Measurements from ENCODE around the gene TEK.
"Not testable (repeated sequence)": the region's sequence is repeated elsewhere in the genome, so short reads cannot be mapped to it uniquely, and the experiment has no call there.

TEK gene

DNA sequence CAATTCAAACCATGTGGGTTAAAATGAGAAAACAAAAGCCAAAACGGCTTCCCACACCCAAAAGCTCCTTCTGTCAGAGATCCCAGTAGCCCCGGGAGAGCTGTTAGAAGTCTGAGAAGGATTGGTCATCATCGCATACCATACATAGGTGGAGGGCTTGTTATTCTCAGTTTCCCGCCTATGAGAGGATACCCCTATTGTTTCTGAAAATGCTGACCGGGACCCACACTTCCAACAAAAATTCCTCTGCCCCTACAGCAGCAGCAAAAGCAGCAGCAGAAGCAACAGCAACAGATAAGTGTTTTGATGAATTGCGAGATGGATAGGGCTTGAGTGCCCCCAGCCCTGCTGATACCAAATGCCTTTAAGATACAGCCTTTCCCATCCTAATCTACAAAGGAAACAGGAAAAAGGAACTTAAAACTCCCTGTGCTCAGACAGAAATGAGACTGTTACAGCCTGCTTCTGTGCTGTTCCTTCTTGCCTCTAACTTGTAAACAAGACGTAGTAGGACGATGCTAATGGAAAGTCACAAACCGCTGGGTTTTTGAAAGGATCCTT, at the start of gene TEK:
TEK (plus strand) TSS at position 245 of the 561 bp plus-strand sequence. CDS start 366 bp downstream, outside the sequence.
- FAIRE-seq, result no peak

DNA sequence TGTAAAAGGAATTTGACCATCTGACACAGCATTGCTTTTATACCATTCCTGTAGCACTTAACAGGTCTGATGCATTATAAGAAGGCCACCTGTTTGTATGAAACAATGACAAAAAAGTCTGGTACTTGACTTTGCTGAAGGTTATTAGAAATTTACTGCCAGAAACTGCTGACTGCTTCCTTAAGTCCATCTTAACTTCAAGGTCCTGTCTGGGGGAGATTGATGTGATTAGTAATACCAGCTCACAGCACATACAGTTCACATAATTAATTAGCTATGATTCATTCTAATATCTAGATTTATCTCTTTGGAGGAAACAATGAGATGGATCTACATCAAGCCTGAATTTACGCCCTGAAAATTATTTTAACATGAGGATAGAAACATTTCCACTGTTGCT, 49.6 kb upstream of the TEK start:
- FAIRE-seq, result no peak

DNA sequence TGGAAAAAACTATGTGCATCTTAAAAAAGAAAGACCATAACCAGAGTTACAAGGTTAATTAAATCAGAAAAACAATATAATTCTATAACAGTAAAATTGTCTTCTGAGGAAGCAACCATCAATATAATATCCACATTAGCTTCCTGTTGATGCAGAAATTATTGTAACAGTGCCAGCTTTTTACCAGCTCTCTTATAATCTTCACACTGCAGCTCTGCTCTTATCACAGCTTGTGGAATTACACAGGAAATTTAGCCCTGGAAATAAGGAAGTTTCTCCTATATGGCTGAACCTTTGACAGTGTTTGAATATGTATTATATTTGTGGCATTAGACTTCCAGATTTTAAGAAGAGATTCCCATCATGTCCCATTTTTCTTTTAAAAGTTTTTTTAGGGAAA, 49.1 kb upstream of the TEK start:
- FAIRE-seq, result peak; percentile 53

DNA sequence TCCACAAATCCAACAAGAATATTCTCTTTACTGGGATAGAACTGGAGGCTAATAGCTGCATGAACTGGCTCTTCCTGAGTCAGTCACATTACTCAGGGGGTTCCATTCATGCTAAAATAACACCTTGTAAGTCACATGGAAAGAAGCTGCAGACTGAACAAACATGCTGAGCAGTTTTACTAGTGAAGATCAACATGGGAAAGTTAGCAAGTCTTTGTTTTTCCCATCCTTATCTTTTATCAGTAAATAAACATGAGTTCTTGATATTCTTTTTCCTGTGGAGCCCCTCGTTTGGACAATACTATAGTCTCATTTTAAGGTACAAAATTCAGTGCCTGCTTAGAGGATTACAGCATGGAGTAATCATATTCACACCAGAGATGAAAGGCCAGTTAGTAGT, 43.7 kb upstream of the TEK start:
- FAIRE-seq, result no peak

DNA sequence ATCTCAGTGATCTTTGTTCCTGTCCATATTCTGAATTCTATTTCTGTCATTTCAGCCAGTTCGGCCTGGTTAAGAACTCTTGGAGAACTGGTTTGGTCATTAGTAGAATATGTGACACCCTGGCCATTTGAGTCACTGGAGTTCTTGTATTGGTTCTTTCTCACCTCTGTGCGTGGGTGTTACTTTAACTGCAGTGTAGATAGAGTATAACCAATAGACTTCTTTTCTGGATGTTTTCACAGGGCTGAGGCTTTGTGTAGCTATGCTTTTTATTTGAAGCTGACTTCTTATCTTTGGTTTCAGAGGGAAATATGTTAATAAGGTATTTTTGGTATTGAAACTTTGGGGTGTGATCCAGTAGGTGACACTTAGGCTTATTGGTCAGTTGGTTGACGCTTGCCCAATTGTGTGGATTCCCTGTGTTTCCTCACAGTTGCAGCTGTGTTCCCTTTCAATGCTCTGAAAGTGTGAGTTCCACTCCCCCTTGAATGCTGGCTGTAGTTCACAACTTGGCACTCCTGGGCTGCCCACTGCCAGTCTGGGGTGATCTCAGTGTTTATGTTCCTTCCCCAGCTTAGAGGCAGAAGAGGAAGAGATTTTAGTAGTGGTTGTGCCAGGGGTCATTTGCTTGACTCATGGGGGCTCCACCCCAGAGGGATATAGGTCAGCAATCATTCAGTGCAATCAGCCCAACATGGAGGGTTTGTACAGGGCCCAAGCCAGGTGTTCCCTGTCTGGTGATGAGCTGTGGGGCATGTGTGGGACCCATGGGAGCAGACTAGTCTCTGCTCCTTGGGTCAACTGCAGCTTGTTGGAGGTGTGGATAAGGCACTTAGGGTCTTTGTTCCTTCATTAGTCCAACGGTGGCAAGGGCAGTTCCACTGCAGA, 34.9 kb upstream of the TEK start:
- FAIRE-seq, result no peak

DNA sequence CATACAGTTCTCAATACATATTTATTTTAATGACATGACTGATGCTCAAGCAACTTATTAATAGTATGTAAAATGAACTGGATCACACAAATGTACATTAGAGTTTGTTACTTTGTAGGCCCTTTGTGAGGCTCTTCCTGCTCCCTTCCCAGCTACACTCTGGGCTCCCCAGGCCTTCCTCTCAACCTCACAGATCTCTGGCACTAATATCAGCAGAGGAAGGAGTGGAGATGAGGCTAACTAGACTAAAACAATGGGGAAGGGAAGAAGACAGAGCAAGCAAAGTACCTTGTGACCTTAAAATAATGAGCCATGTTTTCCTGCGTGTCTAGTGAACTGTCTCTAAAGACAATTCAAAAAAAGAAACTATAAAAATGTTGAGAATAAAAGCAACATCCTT, 30.3 kb upstream of the TEK start:
- FAIRE-seq, result no peak

DNA sequence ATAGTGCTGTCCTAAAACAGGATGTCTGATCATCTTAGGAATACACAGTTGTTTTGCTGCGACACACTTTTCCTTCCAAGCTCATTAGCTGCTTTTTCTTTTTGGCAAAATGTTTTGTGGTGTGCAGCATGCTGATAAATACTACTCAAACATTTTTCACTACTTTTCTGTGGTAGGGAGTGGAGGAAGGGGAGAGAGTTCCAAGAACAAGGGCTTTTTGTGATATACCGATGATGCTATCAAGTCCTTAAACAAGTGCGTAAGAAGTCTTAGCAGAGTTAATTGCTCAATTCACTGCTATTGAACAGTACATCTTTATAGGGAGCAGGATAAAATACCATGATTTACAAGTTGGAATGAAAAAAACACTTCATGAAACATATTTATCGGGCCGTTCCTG, 23.6 kb upstream of the TEK start:
- no peak for FAIRE-seq

DNA sequence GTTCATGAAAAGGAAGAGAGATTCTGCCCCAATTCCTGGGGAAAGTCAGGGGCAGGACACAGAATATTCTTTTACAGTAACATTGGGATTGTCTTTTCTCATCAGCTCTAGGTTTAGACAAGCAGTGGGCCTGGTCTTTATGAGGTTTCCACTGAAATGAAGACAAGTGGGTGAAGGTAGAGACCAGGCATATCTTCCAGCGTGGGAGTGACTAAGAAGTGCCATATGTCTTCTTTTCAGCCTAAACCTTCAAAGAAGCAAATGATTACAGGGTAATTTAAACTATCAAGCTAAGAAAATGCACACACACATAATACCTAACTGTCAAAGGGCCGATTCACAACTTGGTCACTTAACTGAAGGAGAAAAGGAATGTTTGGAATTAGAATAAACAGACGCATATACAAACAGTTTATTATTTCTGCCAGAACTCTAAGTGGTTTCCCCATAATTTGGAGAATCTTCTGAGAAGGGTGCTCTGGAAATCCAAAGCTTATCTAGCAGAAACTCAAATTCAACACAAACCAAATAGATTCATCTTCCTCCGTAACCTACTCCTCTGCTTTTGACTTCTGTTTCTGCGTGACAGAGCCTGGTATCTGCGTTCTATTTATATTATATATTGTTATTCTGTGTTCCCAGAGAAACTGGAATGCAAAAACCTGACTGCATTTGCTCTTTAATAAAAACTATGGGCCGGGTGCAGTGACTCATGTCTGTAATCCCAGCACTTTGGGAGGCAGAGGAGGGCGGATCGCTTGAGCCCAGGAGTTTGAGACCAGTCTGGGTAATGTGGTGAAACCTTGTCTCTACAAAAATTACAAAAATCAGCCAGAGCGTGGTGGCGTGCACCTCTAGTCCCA, 22.0 kb upstream of the TEK start:
- no peak for FAIRE-seq

DNA sequence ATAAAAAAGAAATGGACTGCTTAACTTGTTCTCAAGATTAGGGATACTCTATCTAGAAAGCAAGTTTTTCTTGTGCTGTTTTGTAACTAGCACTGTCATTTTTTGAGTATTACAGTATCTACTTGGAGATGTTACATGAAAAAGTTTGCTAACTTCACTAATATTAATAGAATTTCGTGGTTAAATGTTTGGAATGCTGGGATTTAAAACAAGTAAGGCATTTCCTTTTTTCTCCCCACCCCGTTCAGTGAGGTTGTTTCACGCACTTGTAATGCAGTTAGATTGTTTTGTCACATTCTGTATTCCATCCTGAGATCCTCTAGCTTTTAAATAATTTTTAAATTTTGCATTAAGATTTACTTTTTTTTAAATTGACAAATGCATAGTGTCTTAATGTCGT, 20.0 kb upstream of the TEK start:
- FAIRE-seq, result peak; percentile 43

DNA sequence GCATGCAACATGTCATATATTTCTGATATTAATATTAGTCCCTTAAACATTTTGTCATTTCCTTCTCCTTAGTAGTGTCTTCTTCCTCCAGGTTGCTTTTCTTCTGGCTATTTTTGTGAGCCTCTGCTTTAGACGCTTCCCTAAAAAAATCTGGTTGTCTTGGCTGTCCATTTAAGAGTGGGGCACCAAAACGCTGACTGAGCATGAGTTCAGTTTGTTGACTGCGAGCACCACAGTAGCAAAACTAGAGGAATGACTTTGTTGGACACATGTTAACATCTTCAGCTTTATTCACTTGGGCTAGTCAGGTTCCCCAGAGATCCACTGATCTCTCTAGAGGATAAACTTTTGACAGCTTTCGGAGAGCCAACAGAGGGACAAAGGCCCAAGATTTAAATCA, 19.3 kb upstream of the TEK start:
- FAIRE-seq, result no peak

DNA sequence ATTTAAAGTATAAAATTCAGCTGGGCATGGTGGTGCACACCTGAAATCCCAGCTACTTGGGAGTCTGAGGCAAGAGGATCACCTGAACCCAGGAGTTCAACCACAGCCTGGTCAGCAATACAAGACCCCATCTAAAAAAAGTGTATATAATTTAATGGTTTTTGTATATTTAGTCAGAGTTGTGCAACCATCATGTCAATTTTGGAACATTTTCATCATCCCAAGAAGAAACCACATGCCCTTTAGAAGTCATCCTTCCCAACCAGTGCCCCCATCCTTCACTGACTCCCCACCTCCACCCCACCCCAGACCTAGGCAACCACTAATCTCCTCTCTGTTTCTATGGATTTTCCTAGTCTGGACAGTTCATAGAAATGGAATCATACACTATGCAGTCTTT, 18.8 kb upstream of the TEK start:
- no peak for FAIRE-seq

DNA sequence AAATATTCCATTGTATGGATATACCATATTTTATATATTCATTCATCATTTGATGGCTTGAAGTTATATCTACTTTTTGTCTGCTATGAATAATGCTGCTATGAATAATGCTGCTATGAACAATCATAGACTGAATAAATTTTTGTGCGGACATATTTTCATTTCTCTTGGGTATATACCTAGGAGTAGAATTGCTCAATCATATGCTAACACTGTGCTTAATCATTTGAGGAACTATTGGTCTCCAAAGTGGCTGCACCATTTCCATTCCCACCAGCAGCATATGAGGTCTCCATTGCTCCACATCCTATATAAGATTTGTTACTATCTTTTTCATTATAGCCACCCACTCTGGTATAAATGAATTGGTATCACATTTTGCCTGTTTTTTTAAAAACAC, 18.3 kb upstream of the TEK start:
- no peak for FAIRE-seq

DNA sequence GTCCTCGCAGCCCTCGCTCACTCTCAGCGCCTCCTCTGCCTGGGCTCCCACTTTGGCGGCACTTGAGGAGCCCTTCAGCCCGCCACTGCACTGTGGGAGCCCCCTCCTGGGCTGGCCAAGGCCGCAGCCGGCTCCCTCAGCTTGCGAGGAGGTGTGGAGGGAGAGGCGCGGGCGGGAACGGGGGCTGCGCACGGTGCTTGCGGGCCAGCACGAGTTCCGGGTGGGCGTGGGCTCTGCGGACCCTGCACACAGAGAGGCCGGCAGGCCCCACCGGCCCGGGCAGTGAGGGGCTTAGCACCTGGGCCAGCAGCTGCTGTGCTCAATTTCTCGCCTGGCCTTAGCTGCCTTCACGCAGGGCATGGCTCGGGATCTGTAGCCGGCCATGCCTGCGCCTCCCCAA, 16.5 kb upstream of the TEK start:
- not testable (repeated sequence) for FAIRE-seq

DNA sequence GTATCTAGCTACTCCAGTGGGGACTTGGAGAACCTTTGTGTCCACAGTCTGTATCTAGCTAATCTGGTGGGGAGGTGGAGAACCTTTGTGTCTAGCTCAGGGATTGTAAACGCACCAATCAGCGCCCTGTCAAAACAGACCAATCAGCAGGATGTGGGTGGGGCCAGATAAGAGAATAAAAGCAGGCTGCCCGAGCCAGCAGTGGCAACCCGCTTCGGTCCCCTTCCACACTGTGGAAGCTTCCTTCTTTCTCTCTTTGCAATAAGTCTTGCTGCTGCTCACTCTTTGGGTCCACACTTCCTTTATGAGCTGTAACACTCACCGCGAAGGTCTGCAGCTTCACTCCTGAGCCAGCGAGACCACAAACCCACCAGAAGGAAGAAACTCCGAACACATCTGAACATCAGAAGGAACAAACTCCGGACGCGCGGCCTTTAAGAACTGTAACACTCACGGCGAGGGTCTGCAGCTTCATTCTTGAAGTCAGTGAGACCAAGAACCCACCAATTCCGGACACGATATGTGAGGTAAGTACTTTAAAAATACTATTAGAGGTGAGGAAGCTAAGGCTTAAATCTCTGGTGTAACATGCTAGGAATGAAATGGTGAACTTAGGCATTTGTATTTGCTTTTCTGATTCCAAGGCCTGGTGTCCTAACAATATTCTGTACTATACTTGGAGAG, 15.5 kb upstream of the TEK start:
- FAIRE-seq, result not testable (repeated sequence)

DNA sequence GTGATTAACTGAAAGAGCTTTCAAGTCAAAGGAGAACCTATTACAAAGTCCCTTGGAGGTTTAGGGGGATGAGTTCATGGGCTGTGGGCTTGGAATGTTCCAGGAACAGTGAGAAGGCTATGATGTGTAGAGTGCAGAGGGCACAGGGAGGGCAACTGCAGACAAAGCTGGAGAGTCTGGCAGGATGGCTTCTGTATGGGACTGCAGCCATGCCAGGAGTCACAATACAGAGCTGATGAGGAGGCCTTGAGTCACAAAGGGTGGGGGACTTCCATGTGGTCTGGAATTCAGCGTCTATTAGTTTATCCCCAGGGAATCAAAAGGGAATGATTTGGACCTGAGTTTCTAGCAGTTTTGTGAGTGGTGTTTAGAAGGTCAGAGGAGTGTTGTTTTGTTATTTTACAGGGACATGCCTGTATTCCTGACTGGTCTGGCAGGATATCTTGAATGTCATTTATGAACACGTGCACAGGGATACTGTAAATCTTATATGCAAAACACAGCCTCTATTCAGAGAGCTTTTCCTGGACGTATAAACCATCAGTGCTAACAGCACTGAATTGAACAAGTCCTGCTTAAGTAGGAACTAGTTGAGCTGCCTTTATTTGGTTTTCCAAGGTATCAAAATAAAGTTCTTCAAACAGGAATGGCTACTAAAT, 14.3 kb upstream of the TEK start:
- FAIRE-seq, result no peak

DNA sequence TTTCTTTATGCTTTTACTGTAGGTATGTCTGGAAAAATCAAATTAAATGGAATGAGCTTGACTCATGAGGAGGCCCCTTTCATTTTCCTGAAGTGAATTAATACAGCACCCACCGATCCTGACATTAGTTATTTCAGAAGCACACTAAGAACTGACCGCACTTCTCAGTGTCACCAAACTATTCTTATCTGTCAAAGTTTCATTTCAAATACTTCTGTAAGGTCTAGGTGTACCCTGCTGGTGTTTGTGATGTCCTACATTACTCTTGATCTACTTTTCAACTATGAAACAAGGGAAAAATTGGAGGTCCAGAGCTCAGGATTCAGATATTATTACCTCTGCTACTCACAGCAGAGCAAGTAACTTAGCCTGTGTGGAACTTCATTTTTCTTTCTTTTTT, 1.8 kb upstream of the TEK start:
- no peak for FAIRE-seq

DNA sequence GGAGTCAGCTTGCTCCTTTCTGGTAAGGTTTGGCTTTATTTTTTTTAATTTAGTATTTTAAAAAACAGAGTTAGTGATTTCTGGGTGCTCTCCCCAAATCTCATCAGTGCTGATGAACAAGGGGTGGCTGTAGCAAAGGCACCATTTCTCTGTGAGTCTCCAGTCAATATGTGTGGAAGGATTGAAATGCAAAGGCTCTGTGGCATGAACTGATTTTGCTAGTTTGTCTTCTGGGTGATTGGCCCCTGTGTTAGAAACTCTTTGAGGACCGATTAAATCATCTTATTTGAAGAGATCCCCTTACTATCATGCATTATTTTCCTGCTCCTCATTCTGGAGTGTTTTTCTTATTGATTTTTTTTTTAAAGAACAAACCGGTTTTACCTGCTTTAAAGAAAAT, 596 bp downstream of the TEK start:
- no peak for FAIRE-seq

DNA sequence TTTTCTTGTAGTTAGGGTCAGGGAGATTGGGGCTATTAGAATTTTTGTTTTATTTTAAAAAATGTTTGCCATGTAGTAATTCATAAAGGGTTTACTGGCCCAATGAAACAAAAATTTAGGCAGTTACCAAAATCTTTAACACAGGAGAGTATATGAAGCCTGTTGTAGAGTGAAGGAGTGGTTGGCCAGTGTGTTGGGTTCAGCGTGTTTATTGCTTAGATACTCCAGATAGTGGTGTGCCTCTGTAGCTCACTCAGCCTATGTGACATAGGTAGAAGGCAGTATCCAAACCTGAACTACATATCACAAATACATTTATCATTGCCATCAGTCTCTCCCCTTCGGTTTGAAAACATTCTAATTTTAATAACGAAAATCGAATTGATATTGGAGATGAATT, 1.2 kb downstream of the TEK start:
- FAIRE-seq, result no peak

DNA sequence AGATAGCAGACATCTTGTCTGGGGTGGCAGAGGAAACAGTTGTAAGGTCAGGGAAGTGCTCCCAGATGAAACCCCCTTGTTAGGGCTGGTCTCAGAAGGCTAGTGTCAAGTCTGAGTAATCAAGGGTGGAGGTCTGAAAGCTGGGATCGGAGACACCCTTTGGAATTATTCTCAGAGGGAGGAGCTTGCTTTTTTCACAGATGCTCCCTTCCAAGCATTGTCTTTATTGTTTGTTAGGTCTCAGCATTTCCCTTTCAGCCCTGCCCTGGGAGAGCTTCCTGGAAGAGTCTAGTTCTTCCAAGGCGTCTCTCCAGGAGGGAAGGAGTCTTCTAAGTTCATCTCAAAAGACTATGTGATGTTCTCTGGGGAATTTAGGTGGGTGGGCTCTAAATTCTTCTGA, 3.2 kb downstream of the TEK start:
- FAIRE-seq, result no peak

DNA sequence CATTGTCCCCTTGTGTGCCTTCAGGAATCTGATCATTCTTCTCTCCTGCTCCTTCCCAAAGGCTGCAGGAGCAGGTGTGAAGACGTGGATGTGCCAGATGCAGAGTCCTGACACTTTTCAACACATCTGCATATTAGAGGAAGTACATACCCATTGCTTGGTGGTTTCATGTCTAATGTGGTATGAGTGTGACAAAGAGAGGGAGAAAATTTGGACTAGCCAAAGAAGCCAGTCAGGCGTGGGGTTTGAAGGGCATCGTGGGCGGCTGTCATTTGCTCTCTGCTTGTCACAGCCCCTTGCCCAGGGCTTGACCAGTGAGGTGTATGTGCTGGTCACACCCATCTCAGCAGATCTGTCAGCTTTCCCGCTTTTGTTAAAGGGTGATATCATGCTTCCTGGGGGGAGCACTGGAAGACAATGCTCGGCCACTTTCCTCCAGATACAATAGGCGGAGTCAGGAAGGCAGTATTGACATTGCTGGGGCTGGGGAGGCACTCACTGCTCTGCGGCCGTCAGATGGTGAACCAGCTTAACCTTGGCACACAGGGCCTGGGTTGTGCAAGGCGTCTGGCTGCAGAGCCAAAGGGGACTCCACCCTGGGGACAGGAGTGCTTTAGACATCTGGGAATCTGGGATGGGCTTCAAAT, 8.6 kb downstream of the TEK start:
- no peak for FAIRE-seq

DNA sequence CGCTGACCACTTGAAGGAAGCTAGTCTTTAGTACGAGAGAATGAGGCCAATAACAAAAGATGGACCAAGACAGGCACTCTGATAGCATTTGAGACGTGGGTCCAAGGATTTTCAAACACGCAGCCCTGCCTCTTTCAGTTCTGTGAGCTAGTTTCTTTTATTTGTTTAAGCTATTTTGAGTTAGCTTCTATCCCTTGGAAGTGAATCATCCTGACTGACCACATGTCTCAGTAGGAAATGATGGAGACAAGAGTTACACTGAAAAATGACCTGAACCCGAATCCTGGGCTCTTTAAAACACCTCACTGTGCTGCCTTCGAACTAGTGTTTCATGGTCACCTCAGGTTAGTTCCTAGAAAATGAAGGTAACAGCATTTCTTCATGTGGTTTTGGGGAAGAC, 9.9 kb downstream of the TEK start:
- no peak for FAIRE-seq

DNA sequence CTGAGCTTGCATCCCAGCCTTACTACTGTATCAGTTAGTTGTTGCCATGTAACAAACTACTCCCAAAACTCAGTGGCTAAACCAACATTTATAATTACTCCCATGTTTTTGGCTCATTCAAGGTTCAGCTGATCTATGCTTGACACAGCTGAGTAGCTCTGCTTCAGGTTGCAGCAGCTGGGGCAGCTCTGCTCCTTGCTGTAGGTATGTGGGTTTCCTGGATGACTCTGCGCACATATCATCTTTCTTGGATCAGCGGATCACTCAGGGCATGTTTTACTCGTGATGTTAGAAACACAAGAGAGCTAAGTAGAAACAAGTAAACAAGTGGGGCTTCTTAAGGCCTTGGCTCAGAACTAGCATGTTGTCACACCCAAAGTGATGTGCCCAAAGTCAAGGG, 15.1 kb downstream of the TEK start:
- no peak for FAIRE-seq

Measured in islet of Langerhans (tissue), 1 donor.